Activated naive CD8-positive, alpha-beta T cell treated with anti-CD3 and anti-CD28 coated beads, Interleukin-2, amount 10 ng/mL, durations not matched to agents 7 days and 5 days (primary cell): Measurements from ENCODE around the gene MC3R. TPM values are rescaled to one million over a fixed set of nuclear protein-coding genes. Genes with fewer than 3 reads are reported as not detected.

ENCODE experiments used
- ATAC-seq: fragments of 150-1000 bp; cut with Tn5 transposase; one replicate; pipeline ENCODE4 v1.10.0; 2021; ENCODE audit warnings: low read depth, moderate library complexity
- POLR2A ChIA-PET: fragments of 350-600 bp; sonication (Branson Sonifier 250); formaldehyde crosslinking; loops from one replicate; lab custom pipeline; 2021; ENCODE audit warnings: antibody characterized with exemption; lab: Charles Lee
- DNase-seq: peaks from one replicate; pipeline ENCODE4 v3.0.0; 2021
- H3K27ac Mint-ChIP-seq: one replicate; pipeline ENCODE4 v1.8.0; 2022; ENCODE audit warnings: mild to moderate bottlenecking, mixed read lengths
- H3K27me3 Mint-ChIP-seq: one replicate; pipeline ENCODE4 v1.8.0; 2022; ENCODE audit warnings: mild to moderate bottlenecking, moderate library complexity, mixed read lengths
- H3K36me3 Mint-ChIP-seq: one replicate; pipeline ENCODE4 v1.8.0; 2021; ENCODE audit warnings: mild to moderate bottlenecking, mixed read lengths
- H3K4me1 Mint-ChIP-seq: one replicate; pipeline ENCODE4 v1.8.0; 2021; ENCODE audit warnings: mixed read lengths
- H3K4me3 Mint-ChIP-seq: one replicate; pipeline ENCODE4 v1.8.0; 2022; ENCODE audit warnings: mild to moderate bottlenecking, moderate library complexity, mixed read lengths
- H3K9me3 Mint-ChIP-seq: one replicate; pipeline ENCODE4 v1.8.0; 2021; ENCODE audit warnings: mixed read lengths
- total RNA-seq, 2 experiments: library from RNA; stranded (reverse); gene quantifications; one replicate each; pipeline ENCODE4 v1.2.3, GENCODE V29; 2021

Gene MC3R
- total RNA-seq, 2 experiments from 2014 or later = not detected

DNA sequence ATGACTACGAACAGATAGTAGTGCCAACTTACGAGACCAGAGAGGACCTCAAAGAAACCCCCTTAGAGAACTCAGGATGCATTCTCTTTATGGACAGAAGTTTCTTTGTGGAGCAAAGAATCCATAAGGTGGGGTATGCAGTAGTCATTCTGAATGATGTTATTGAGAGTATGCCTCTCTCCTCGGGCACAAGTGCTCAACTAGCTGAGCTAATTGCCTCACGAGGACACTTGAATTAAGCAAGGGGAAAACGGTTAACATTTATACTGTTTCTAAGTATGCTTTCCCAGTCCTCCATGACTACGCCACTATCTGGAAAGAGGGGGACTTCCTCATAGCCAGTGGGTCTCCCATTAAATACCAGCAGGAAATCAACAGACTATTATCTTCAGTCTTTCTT is 25.6 kb downstream of the MC3R start:
- POLR2A ChIA-PET = no interaction called here
- Mint-ChIP-seq H3K27ac (no peak overlapping the region), H3K36me3 (no peaks in the 10 kb centered on the region), H3K27me3 (peaks cover 4% of the 10 kb centered on the region), H3K9me3 (no peaks in the 10 kb centered on the region), H3K4me3 (no peak overlapping the region), H3K4me1 (no peaks in the 10 kb centered on the region)
- no peak for DNase-seq
- no peak for ATAC-seq

DNA sequence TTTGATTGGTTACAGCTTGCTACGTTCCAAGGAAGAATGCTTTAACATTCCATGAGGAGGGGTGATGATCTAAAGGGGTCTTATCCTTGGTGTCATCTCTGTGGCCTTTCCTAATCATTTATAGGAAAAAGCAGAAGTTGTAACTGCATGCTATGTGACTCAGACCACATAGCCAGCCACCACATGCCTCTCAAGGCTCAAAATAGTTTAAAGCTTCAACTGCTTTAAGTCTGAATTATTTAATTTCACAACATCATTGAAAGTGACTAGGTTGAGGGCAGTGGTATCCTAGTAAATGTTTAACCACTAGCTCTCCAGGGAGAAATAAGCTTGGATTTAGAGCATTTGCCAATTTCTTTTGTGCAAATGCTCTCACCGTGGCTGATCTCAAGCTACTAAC is 29.7 kb downstream of the MC3R start:
- no peak overlapping the region for H3K27ac Mint-ChIP-seq
- POLR2A ChIA-PET = no interaction called here
- ATAC-seq (no peak), DNase-seq (no peak)
- H3K36me3 Mint-ChIP-seq = no peaks in the 10 kb centered on the region
- H3K27me3 Mint-ChIP-seq = no peaks in the 10 kb centered on the region
- no peaks in the 10 kb centered on the region for H3K9me3 Mint-ChIP-seq
- H3K4me1 Mint-ChIP-seq = no peaks in the 10 kb centered on the region
- no peak overlapping the region for H3K4me3 Mint-ChIP-seq

DNA sequence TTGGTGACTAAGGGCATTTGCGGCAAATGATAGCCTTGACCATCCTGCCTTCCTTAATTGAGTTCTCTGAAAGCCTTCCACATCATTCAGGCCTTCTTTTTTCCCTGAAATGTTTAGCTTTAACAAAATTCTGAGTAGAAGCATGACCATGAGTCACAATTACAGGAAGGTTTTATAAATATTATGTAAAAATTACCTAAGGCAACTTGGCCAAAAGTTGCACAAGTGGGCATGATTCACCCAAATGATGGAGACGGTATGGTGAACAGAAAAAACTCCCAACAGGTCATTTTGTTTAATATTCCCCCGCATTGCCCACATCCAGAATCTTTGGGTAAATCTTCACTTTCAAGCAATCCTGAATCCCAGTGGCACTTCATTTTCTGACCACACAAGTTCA is 37.0 kb downstream of the MC3R start:
- POLR2A ChIA-PET = no interaction called here
- no peak overlapping the region for H3K27ac Mint-ChIP-seq
- no peak for DNase-seq
- H3K36me3 Mint-ChIP-seq = no peaks in the 10 kb centered on the region
- peaks cover 3% of the 10 kb centered on the region for H3K27me3 Mint-ChIP-seq
- H3K9me3 Mint-ChIP-seq = no peaks in the 10 kb centered on the region
- H3K4me3 Mint-ChIP-seq = no peak overlapping the region
- no peak for ATAC-seq
- no peaks in the 10 kb centered on the region for H3K4me1 Mint-ChIP-seq

DNA sequence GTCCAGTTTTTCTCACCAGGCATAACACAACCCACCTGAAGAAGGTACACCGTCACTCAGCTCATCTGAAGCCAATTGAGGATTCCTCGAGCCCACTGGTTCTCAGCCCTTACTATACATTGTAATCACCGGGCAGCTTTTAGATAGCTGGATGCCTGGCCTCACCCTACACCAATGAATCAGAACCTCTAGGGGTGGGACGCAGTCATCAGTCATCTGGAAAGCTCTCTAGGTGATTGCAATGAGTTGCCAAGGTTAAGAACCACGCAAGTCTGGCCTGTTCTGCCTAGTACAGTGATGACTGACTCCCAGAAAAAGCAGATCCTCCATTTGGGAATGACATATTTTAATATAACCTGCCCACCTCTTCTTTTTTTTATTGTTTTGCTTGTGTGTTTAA is 41.1 kb downstream of the MC3R start:
- H3K36me3 Mint-ChIP-seq = no peaks in the 10 kb centered on the region
- no peak overlapping the region for H3K27ac Mint-ChIP-seq
- peaks cover 5% of the 10 kb centered on the region for H3K27me3 Mint-ChIP-seq
- DNase-seq (no peak), ATAC-seq (no peak)
- POLR2A ChIA-PET = no interaction called here
- H3K4me3 Mint-ChIP-seq = no peak overlapping the region
- no peaks in the 10 kb centered on the region for H3K4me1 Mint-ChIP-seq
- H3K9me3 Mint-ChIP-seq = no peaks in the 10 kb centered on the region

DNA sequence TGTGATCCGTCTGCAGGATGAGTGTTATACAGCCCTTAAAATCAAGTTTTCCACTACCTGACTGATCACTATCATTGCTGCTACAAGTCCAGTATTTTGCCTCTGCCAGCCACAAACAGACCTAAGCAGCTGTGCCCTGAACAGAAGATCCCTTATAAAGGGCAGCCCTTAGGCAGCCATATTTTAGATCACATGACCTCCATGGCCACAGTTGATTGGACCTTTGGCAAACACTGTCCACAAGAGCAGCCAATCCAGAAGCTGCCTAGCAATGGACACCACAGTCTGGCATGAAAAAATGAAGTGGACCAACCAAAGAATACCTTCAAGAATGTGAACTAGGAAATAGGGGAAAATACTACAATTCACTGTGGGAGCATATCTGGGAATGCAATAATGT is 50.8 kb downstream of the MC3R start:
- DNase-seq (no peak), ATAC-seq (no peak)
- H3K36me3 Mint-ChIP-seq = no peaks in the 10 kb centered on the region
- no peak overlapping the region for H3K27ac Mint-ChIP-seq
- H3K27me3 Mint-ChIP-seq = peaks cover 7% of the 10 kb centered on the region
- H3K9me3 Mint-ChIP-seq = no peaks in the 10 kb centered on the region
- no peak overlapping the region for H3K4me3 Mint-ChIP-seq
- H3K4me1 Mint-ChIP-seq = no peaks in the 10 kb centered on the region
- POLR2A ChIA-PET = no interaction called here

Other genes starting within 250 kb of the MC3R start
- not detected for gene CBLN4, start 243.2 kb upstream of the MC3R start, total RNA-seq
- 10 to 100 TPM; 10.9 to 13.6 TPM for gene FAM210B, start 110.2 kb downstream of the MC3R start, total RNA-seq
- 10 to 100 TPM; 52.4 to 60.1 TPM for gene AURKA, start 143.5 kb downstream of the MC3R start, total RNA-seq
- gene CSTF1, start 143.9 kb downstream of the MC3R start, total RNA-seq = 10 to 100 TPM; 55.7 to 58.3 TPM
- gene CASS4, start 163.5 kb downstream of the MC3R start, total RNA-seq = 10 to 100 TPM; 14.2 to 18.7 TPM
- gene RTF2, start 219.9 kb downstream of the MC3R start, total RNA-seq = 100 to 1,000 TPM in 1 of 2 experiments, 10 to 100 TPM in 1; 99.8 to 101 TPM